ENCODE data around the gene CFAP57.
"Not testable (repeated sequence)": the region's sequence is repeated elsewhere in the genome, so short reads cannot be mapped to it uniquely, and the experiment has no call there.

Gene CFAP57

DNA sequence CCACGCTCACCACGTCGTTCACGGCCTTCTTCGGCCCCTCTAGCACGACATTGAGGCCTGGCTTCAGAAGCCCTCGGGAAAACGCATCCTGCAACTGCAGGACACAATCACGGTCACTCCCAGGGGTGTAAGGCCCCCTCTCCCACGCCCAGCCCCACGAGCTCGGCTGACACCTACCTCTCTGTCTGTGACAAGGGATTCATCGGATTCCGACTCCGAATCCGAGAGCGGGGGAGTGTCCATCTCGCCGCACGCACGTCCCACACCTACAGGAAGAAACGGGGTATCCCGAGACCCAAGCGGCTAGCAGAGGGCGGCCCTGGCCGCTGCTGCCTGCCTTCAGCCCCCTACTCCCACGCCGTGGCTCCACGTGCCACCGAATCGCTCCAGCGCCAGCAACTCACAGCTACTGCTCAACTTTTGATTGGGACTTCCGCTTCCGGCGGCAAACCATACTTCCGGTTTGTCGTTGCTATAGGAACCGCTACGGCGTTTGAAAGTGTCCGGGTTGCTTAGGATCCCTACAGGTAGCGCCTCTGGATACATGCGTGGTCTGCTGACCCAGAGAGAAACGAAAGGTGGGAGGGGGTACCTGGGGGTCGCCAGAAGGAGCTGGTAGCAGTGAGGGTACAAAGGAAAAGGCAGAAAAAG, at the start of gene CFAP57, which contains the start of gene EBNA1BP2:
Gene CFAP57 (plus strand): TSS at position 455 of the 651 bp plus-strand sequence. CDS start 424 bp downstream, outside the sequence.
Gene EBNA1BP2 (minus strand): TSS at position 415 of the 651 bp plus-strand sequence. CDS start 172 bp downstream, at position 243.
- peak within 1 kb of the TSS; percentile 64 for H3K27ac ChIP-seq (ENCODE audit: low read length)
- no peaks in the 10 kb centered on the region for H3K9me3 ChIP-seq (ENCODE audit: control insufficient read depth in 1 of 2, low read length in 2 of 2)
- H3K27me3 ChIP-seq (ENCODE audit: low read depth, low read length) = no peaks in the 10 kb centered on the region
- H3K4me3 ChIP-seq (ENCODE audit: low read depth in 1 of 2, low read length in 2 of 2) = peak within 1 kb of the TSS; percentile 94 to 99
- H3K36me3 ChIP-seq (ENCODE audit: control insufficient read depth in 1 of 2, insufficient read depth in 2 of 2, low read length in 2 of 2) = peaks cover 22 to 34% of the 10 kb centered on the region in 2 donors
- H3K4me1 ChIP-seq (ENCODE audit: control insufficient read depth in 1 of 2, insufficient read depth in 2 of 2, low read length in 2 of 2) = peaks cover 9 to 12% of the 10 kb centered on the region in 2 donors

DNA sequence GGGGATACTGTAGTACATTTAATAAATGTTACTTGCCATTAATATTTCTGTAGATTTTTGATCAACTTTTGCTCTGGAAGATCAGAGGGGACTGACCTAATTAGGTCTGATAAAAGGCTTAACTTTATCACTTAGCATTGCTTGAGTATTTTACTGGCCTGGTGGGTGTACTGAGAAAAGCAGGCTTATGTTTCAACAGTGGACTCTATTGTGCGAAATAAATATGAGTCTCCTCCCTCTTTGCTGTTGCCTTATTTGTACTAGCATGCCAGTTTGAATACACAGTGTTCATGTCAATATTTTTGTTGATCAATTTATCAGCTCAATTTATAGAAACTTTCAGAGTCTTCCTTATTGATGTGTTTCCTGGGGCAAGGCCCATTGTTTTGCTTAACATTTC, 49.1 kb upstream of the CFAP57 start:
- no peak overlapping the region for H3K27ac ChIP-seq (ENCODE audit: low read length)
- H3K9me3 ChIP-seq (ENCODE audit: control insufficient read depth in 1 of 2, low read length in 2 of 2) = no peaks in the 10 kb centered on the region
- no peak overlapping the region for H3K4me3 ChIP-seq (ENCODE audit: low read depth in 1 of 2, low read length in 2 of 2)
- H3K4me1 ChIP-seq (ENCODE audit: control insufficient read depth in 1 of 2, insufficient read depth in 2 of 2, low read length in 2 of 2) = no peaks in the 10 kb centered on the region
- H3K27me3 ChIP-seq (ENCODE audit: low read depth, low read length) = no peaks in the 10 kb centered on the region
- no peaks in the 10 kb centered on the region for H3K36me3 ChIP-seq (ENCODE audit: control insufficient read depth in 1 of 2, insufficient read depth in 2 of 2, low read length in 2 of 2)

DNA sequence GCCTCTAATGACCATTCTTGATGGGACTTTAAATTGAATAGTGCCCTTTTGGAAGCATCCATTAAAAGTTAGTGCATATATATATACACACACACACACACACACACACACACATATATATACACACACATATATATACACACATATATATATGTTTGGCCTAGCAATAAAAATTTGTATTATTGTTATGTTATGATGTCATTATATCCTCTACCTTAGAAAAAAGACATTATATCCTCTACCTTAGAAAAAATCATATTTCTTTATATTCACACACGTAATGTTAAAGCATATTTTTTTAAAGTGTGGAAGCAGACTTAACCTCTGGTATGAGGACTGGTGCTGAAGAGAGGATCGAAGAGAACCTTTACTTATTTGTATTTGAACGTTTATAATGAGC, 43.3 kb upstream of the CFAP57 start:
- Histone ChIP-seq H3K9me3 (ENCODE audit: control insufficient read depth in 1 of 2, low read length in 2 of 2) (no peaks in the 10 kb centered on the region), H3K27ac (ENCODE audit: low read length) (no peak overlapping the region)

DNA sequence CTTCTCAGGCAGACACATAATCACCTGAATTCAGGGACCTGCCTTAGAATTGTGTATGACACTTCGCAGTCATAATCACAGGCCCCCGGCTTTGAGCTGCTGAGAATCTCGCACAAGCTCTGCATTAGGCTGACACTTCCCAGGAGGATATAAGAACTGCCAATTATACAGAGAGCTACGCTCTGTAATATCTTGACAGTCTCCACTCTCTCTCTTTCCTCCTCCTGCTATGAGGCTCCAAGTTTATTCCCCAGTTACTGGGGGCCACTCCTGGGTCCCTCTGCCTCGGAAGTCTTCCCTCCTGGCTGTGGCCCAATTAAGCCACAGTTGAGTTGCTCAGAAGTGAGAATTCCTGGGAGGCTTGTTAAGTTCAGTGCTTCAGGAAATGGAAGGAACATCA, 42.7 kb upstream of the CFAP57 start:
- Histone ChIP-seq H3K36me3 (ENCODE audit: control insufficient read depth in 1 of 2, insufficient read depth in 2 of 2, low read length in 2 of 2) (no peaks in the 10 kb centered on the region), H3K27ac (ENCODE audit: low read length) (no peak overlapping the region), H3K4me3 (ENCODE audit: low read depth in 1 of 2, low read length in 2 of 2) (no peak overlapping the region), H3K27me3 (ENCODE audit: low read depth, low read length) (no peaks in the 10 kb centered on the region), H3K4me1 (ENCODE audit: control insufficient read depth in 1 of 2, insufficient read depth in 2 of 2, low read length in 2 of 2) (no peaks in the 10 kb centered on the region), H3K9me3 (ENCODE audit: control insufficient read depth in 1 of 2, low read length in 2 of 2) (no peaks in the 10 kb centered on the region)

More for the DNA sequence above, 43.3 kb upstream of the CFAP57 start:
- Histone ChIP-seq H3K4me1 (ENCODE audit: control insufficient read depth in 1 of 2, insufficient read depth in 2 of 2, low read length in 2 of 2) (no peaks in the 10 kb centered on the region), H3K36me3 (ENCODE audit: control insufficient read depth in 1 of 2, insufficient read depth in 2 of 2, low read length in 2 of 2) (no peaks in the 10 kb centered on the region), H3K4me3 (ENCODE audit: low read depth in 1 of 2, low read length in 2 of 2) (no peak overlapping the region), H3K27me3 (ENCODE audit: low read depth, low read length) (no peaks in the 10 kb centered on the region)

DNA sequence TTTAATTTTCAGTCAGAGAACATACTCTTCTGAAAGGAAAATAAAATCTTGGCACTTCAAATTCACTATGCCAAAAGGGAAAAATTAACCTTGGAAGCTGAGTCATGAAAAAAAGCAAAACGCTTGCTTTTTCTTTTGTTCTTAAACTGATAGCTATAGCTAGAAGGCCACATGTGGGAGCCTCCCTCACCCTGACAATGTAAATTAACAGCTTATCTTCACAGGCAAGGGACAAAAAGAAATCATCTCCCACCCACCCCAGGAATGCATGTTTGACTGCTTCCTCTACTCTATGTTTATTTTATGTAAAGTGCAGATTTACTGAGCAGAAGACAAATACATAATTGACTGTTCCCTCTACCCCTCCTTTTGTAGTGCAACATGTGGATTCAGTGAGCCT, 38.1 kb upstream of the CFAP57 start:
- no peaks in the 10 kb centered on the region for H3K36me3 ChIP-seq (ENCODE audit: control insufficient read depth in 1 of 2, insufficient read depth in 2 of 2, low read length in 2 of 2)

DNA sequence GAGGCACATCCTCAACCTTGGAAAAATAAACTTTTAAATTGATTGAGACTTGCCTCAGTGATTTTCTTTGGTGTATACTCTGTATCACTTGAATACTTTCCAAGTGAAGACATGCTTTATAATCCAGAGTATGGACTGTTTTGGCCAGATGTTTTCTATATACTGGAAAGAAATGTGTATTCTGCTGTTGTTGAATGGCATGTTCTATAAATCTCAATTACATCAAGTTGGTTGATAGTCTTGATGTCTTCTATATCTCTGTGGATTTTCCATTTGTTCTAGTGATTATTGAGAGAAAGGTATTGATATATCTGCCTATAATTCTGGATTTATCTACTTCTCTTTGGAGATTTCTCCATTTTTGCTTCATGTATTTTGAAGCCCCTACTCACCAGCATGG, 37.5 kb upstream of the CFAP57 start:
- Histone ChIP-seq H3K4me1 (ENCODE audit: control insufficient read depth in 1 of 2, insufficient read depth in 2 of 2, low read length in 2 of 2) (no peaks in the 10 kb centered on the region), H3K27me3 (ENCODE audit: low read depth, low read length) (no peaks in the 10 kb centered on the region), H3K4me3 (ENCODE audit: low read depth in 1 of 2, low read length in 2 of 2) (no peak overlapping the region), H3K27ac (ENCODE audit: low read length) (no peak overlapping the region), H3K36me3 (ENCODE audit: control insufficient read depth in 1 of 2, insufficient read depth in 2 of 2, low read length in 2 of 2) (no peaks in the 10 kb centered on the region), H3K9me3 (ENCODE audit: control insufficient read depth in 1 of 2, low read length in 2 of 2) (no peaks in the 10 kb centered on the region)

More for the DNA sequence above, 38.1 kb upstream of the CFAP57 start:
- no peaks in the 10 kb centered on the region for H3K27me3 ChIP-seq (ENCODE audit: low read depth, low read length)
- H3K27ac ChIP-seq (ENCODE audit: low read length) = no peak overlapping the region
- no peaks in the 10 kb centered on the region for H3K4me1 ChIP-seq (ENCODE audit: control insufficient read depth in 1 of 2, insufficient read depth in 2 of 2, low read length in 2 of 2)
- H3K4me3 ChIP-seq (ENCODE audit: low read depth in 1 of 2, low read length in 2 of 2) = no peak overlapping the region
- H3K9me3 ChIP-seq (ENCODE audit: control insufficient read depth in 1 of 2, low read length in 2 of 2) = no peaks in the 10 kb centered on the region

DNA sequence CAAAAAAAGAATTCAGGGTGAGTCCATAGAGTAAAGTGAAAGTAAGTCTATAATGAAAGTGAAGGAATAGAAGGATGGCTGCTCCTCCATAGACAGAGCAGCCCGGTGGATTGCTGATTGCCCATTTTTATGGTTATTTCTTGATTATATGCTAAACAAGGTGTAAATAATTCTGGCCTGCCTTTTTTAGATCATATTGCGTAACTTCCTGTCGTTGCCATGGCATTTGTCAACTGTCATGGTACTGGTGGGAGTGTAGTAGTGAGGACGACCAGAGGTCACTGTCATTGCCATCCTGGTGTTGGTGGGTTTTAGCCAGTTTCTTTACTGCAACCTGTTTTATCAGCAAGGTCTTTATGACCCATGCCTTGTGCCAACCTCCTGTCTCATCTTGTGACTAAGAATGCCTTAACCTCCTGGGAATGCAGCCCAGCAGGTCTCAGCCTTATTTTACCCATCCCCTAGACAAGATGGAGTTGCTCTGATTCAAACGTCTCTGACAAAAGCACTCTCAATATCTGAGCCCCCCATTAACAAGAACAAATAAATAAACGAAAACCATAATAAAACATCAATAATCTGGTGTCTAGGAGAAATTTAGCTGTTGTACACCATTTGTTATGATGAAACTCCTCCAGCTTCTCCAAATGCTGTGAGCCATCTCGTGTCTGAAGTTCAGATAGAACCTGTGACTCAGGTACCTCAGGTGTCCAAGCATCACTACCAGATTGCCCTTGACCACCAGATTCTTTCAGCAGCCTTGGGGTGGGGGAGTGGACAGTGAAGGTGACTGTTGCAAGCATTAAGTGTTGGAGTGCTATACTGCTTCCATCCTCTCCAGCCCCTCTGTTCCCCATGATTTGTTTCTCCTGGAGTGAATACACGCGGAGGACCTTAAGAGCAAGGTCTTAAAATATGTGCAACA, 36.0 kb upstream of the CFAP57 start:
- no peaks in the 10 kb centered on the region for H3K27me3 ChIP-seq (ENCODE audit: low read depth, low read length)

DNA sequence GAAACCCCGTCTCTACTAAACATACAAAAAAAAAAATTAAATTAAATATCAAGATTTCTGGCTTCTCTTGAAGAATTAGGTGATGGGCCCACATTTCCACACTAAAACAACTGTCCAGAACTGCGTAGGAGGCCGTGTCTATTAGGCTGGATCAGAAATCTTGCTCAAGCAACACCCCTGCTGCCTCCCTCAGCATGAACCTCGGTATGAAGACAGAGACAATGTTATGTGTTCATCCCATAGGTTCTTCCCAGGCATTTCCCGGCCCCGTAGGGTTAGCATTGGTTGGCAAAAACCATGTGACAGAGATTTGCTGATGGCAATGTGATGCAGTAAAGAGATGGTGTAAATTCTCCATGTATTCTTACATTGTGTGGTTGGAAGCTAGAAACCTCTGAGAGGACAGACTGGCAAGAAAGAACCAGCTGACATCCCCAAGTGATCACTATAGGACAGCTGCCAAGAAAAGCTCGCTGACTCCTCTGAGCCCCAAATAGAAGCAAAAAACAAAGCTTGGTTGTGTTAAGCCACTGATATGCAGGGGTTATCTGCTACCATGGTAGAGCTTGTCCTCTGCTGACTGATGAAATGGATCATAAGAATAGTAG, 34.6 kb upstream of the CFAP57 start:
- Histone ChIP-seq H3K27ac (ENCODE audit: low read length) (no peak overlapping the region), H3K9me3 (ENCODE audit: control insufficient read depth in 1 of 2, low read length in 2 of 2) (peaks cover 0 to 3% of the 10 kb centered on the region in 2 donors), H3K36me3 (ENCODE audit: control insufficient read depth in 1 of 2, insufficient read depth in 2 of 2, low read length in 2 of 2) (no peaks in the 10 kb centered on the region)

More for the DNA sequence above, 36.0 kb upstream of the CFAP57 start:
- Histone ChIP-seq H3K36me3 (ENCODE audit: control insufficient read depth in 1 of 2, insufficient read depth in 2 of 2, low read length in 2 of 2) (no peaks in the 10 kb centered on the region), H3K4me3 (ENCODE audit: low read depth in 1 of 2, low read length in 2 of 2) (no peak overlapping the region), H3K9me3 (ENCODE audit: control insufficient read depth in 1 of 2, low read length in 2 of 2) (peaks cover 0 to 3% of the 10 kb centered on the region in 2 donors), H3K4me1 (ENCODE audit: control insufficient read depth in 1 of 2, insufficient read depth in 2 of 2, low read length in 2 of 2) (no peaks in the 10 kb centered on the region), H3K27ac (ENCODE audit: low read length) (no peak overlapping the region)

DNA sequence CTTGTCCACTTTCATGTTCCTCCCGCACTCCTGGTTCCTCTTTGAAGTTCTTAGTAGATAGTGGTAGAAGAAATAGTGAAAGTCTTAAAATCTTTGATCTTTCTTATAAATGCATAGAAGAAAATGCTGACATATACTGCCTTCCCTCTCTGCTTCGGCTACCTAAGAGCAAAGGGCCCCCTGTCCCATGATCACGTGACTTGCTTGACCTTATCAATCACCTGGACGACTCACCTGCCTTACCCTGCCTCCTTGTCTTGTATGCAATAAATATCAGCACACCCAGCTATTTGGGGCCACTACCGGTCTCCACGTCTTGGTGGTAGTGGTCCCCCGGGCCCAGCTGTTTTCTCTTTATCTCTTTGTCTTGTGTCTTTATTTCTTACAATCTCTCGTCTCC, 32.8 kb upstream of the CFAP57 start:
- not testable (repeated sequence) for H3K27ac ChIP-seq (ENCODE audit: low read length); H3K4me3 ChIP-seq (ENCODE audit: low read depth in 1 of 2, low read length in 2 of 2); H3K4me1 ChIP-seq (ENCODE audit: control insufficient read depth in 1 of 2, insufficient read depth in 2 of 2, low read length in 2 of 2); H3K9me3 ChIP-seq (ENCODE audit: control insufficient read depth in 1 of 2, low read length in 2 of 2); H3K27me3 ChIP-seq (ENCODE audit: low read depth, low read length); H3K36me3 ChIP-seq (ENCODE audit: control insufficient read depth in 1 of 2, insufficient read depth in 2 of 2, low read length in 2 of 2)

More for the DNA sequence above, 34.6 kb upstream of the CFAP57 start:
- H3K4me3 ChIP-seq (ENCODE audit: low read depth in 1 of 2, low read length in 2 of 2) = no peak overlapping the region
- no peaks in the 10 kb centered on the region for H3K4me1 ChIP-seq (ENCODE audit: control insufficient read depth in 1 of 2, insufficient read depth in 2 of 2, low read length in 2 of 2)
- no peaks in the 10 kb centered on the region for H3K27me3 ChIP-seq (ENCODE audit: low read depth, low read length)

DNA sequence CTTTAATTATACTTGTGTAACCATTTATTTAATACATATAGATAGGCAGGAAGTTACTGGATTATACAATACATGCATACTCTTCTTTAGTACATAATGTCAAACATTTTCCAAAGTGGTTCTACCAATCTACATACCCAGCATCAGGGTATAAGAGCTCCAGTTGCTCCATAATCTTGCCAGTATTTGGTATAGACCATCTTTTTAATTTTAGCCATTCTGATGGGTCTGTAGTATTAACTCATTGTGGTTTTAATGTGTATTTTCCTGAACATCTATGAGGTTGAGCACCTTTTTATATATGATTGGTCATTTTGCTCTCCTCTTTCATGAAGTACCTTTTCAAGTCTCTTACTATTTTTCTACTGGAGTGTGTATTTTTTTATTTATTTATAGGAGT, 32.1 kb upstream of the CFAP57 start:
- Histone ChIP-seq H3K36me3 (ENCODE audit: control insufficient read depth in 1 of 2, insufficient read depth in 2 of 2, low read length in 2 of 2) (no peaks in the 10 kb centered on the region), H3K27ac (ENCODE audit: low read length) (no peak overlapping the region), H3K27me3 (ENCODE audit: low read depth, low read length) (peaks cover 13% of the 10 kb centered on the region), H3K4me3 (ENCODE audit: low read depth in 1 of 2, low read length in 2 of 2) (no peak overlapping the region), H3K4me1 (ENCODE audit: control insufficient read depth in 1 of 2, insufficient read depth in 2 of 2, low read length in 2 of 2) (no peaks in the 10 kb centered on the region), H3K9me3 (ENCODE audit: control insufficient read depth in 1 of 2, low read length in 2 of 2) (peaks cover 0 to 3% of the 10 kb centered on the region in 2 donors)

DNA sequence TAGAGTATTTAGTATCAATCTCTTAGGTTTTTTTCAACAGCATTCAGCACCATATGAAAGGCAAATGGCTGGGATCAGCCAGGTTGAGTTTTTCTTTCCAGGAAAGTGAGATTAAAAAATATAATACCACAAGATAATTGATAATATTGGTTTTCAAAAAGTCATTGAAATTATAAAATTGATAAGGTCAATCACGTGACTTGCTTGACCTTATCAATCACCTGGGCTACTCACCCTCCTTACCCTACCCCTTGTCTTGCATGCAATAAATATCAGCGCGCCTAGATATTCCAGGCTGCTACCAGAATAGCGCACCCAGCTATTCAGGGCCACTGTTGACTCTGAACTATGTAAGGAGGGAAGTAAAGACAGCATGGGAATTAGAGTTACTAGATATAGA, 31.5 kb upstream of the CFAP57 start:
- Histone ChIP-seq H3K4me3 (ENCODE audit: low read depth in 1 of 2, low read length in 2 of 2) (no peak overlapping the region), H3K4me1 (ENCODE audit: control insufficient read depth in 1 of 2, insufficient read depth in 2 of 2, low read length in 2 of 2) (no peaks in the 10 kb centered on the region), H3K27me3 (ENCODE audit: low read depth, low read length) (peaks cover 14% of the 10 kb centered on the region), H3K36me3 (ENCODE audit: control insufficient read depth in 1 of 2, insufficient read depth in 2 of 2, low read length in 2 of 2) (no peaks in the 10 kb centered on the region), H3K9me3 (ENCODE audit: control insufficient read depth in 1 of 2, low read length in 2 of 2) (peaks cover 0 to 3% of the 10 kb centered on the region in 2 donors), H3K27ac (ENCODE audit: low read length) (no peak overlapping the region)
